IMR-90 (cell line): Measurements from ENCODE around the gene HNRNPLL. TPM values are rescaled to one million over a fixed set of nuclear protein-coding genes. Genes with fewer than 3 reads are reported as not detected.

Experiments used
- ATAC-seq: fragments of 200-7000 bp; cut with Tn5 transposase; 2 replicates; pipeline ENCODE4 v1.9.1; 2020; ENCODE audit warnings: low read depth, mild to moderate bottlenecking, moderate library complexity
- BruUV-seq: library from RNA; stranded (reverse); fragments of 400-500 nt; replicated peaks from 2 replicates; lab custom pipeline; 2021; lab: Mats Ljungman, UMichigan
- CTCF ChIA-PET: fragments of 300-600 bp; formaldehyde crosslinking; extraction: SDS; loops from one replicate; lab custom pipeline; 2021; ENCODE audit warnings: antibody characterized with exemption; lab: Yijun Ruan, JAX
- POLR2A ChIA-PET: fragments of 300-600 bp; sonication (Branson Sonifier 250); formaldehyde crosslinking; loops from one replicate; lab custom pipeline; 2022; ENCODE audit warnings: antibody characterized with exemption; ENCODE audit not compliant: unreplicated experiment; lab: Charles Lee
- DNase-seq: peaks from one replicate; pipeline ENCODE4 v3.0.0; 2013
- H2AFZ ChIP-seq: replicated peaks from 2 replicates; pipeline ENCODE3; 2013; ENCODE audit warnings: low read length, mild to moderate bottlenecking; ENCODE audit not compliant: poor library complexity
- H2AK5ac ChIP-seq: 2 replicates; pipeline ENCODE4 v1.6.1; 2013; ENCODE audit warnings: low read depth, low read length, inconsistent platforms
- H2AK9ac ChIP-seq: replicated peaks from 2 replicates; pipeline ENCODE3; 2013; ENCODE audit warnings: mild to moderate bottlenecking, low read depth, low read length, moderate library complexity; ENCODE audit not compliant: poor library complexity
- H2BK120ac ChIP-seq: 2 replicates; pipeline ENCODE4 v1.6.1; 2013; ENCODE audit warnings: low read depth, low read length, inconsistent platforms
- H2BK15ac ChIP-seq: 3 replicates; pipeline ENCODE4 v1.6.1; 2013; ENCODE audit warnings: low read depth, low read length, inconsistent platforms
- H2BK20ac ChIP-seq: 2 replicates; pipeline ENCODE4 v1.6.1; 2013; ENCODE audit warnings: low read depth, mild to moderate bottlenecking, inconsistent platforms, low read length, moderate library complexity
- H2BK5ac ChIP-seq: 2 replicates; pipeline ENCODE4 v1.6.1; 2013; ENCODE audit warnings: mild to moderate bottlenecking, low read depth, low read length, inconsistent platforms; ENCODE audit not compliant: poor library complexity, severe bottlenecking
- H3K14ac ChIP-seq: replicated peaks from 2 replicates; pipeline ENCODE4 v1.6.1; 2013; ENCODE audit warnings: low read depth, low read length, inconsistent platforms
- H3K18ac ChIP-seq: 2 replicates; pipeline ENCODE4 v1.6.1; 2013; ENCODE audit warnings: low read depth, low read length, control low read depth
- H3K23ac ChIP-seq: 2 replicates; pipeline ENCODE4 v1.6.1; 2013; ENCODE audit warnings: low read depth, low read length, inconsistent platforms
- H3K27ac ChIP-seq: 2 replicates; pipeline ENCODE4 v1.5.1; 2013; ENCODE audit warnings: mild to moderate bottlenecking, control low read depth, low read length; ENCODE audit not compliant: insufficient read depth
- H3K27me3 ChIP-seq: 2 replicates; pipeline ENCODE4 v1.6.1; 2013; ENCODE audit warnings: low read length; ENCODE audit not compliant: control insufficient read depth, insufficient read depth
- H3K36me3 ChIP-seq: 2 replicates; pipeline ENCODE4 v1.6.1; 2013; ENCODE audit warnings: low read length, mixed read lengths; ENCODE audit not compliant: control insufficient read depth, insufficient read depth
- H3K4ac ChIP-seq: 2 replicates; pipeline ENCODE4 v1.6.1; 2013; ENCODE audit warnings: low read depth, low read length, inconsistent platforms
- H3K4me1 ChIP-seq: 2 replicates; pipeline ENCODE4 v1.6.1; 2013; ENCODE audit warnings: low read length, mixed read lengths; ENCODE audit not compliant: control insufficient read depth, insufficient read depth
- H3K4me2 ChIP-seq: 2 replicates; pipeline ENCODE4 v1.6.1; 2013; ENCODE audit warnings: low read depth, mild to moderate bottlenecking, control low read depth, low read length, moderate library complexity
- H3K4me3 ChIP-seq: 2 replicates; pipeline ENCODE4 v1.5.1; 2013; ENCODE audit warnings: low read depth, mild to moderate bottlenecking, control low read depth, low read length, moderate library complexity; ENCODE audit not compliant: insufficient read depth
- H3K56ac ChIP-seq: 2 replicates; pipeline ENCODE4 v1.6.1; 2013; ENCODE audit warnings: low read length, inconsistent platforms; ENCODE audit not compliant: insufficient read depth; ENCODE audit errors: extremely low read depth
- H3K79me1 ChIP-seq, 2 experiments: 2 replicates each; pipeline ENCODE4 v1.6.1; 2013; ENCODE audit warnings: low read length in 2 of 2, inconsistent platforms in 1 of 2, low read depth in 1 of 2
- H3K9ac ChIP-seq: 2 replicates; pipeline ENCODE4 v1.6.1; 2013; ENCODE audit warnings: low read depth, low read length, control low read depth
- H3K9me1 ChIP-seq: 2 replicates; pipeline ENCODE4 v1.6.1; 2013; ENCODE audit warnings: low read length, inconsistent platforms; ENCODE audit not compliant: insufficient read depth
- H3K9me3 ChIP-seq: 2 replicates; pipeline ENCODE4 v1.6.1; 2013; ENCODE audit warnings: low read length; ENCODE audit not compliant: control insufficient read depth, insufficient read depth
- H4K20me1 ChIP-seq: 2 replicates; pipeline ENCODE4 v1.6.1; 2013; ENCODE audit warnings: low read length, inconsistent platforms; ENCODE audit not compliant: insufficient read depth
- H4K5ac ChIP-seq: 2 replicates; pipeline ENCODE4 v1.6.1; 2013; ENCODE audit warnings: mild to moderate bottlenecking, low read depth, low read length, control low read depth
- H4K8ac ChIP-seq, 2 experiments: 2 replicates each; pipeline ENCODE4 v1.6.1; 2013; ENCODE audit warnings: low read depth in 2 of 2, low read length in 2 of 2, control low read depth in 1 of 2, inconsistent platforms in 1 of 2
- H4K91ac ChIP-seq: 2 replicates; pipeline ENCODE4 v1.6.1; 2013; ENCODE audit warnings: low read depth, low read length, inconsistent platforms; ENCODE audit not compliant: insufficient read depth
- BHLHE40 ChIP-seq: fragments of 150-350 bp; IDR thresholded peaks from 2 replicates; pipeline ENCODE4 v1.6.1; 2016; ENCODE audit warnings: mild to moderate bottlenecking, low read depth, low read length
- CEBPB ChIP-seq: IDR thresholded peaks from 2 replicates; pipeline ENCODE4 v1.6.1; 2012; ENCODE audit warnings: low read depth, low read length, improper control_type of control experiment
- CHD1 ChIP-seq: IDR thresholded peaks from 2 replicates; pipeline ENCODE4 v1.6.1; 2012; ENCODE audit warnings: low read depth, low read length, improper control_type of control experiment
- FOS ChIP-seq: fragments of 150-350 bp; IDR thresholded peaks from 2 replicates; pipeline ENCODE4 v1.6.1; 2016; ENCODE audit warnings: low read depth, low read length
- MAFK ChIP-seq: IDR thresholded peaks from 2 replicates; pipeline ENCODE4 v1.6.1; 2012; ENCODE audit warnings: low read depth, low read length, improper control_type of control experiment
- MAZ ChIP-seq: IDR thresholded peaks from 2 replicates; pipeline ENCODE4 v1.6.1; 2012; ENCODE audit warnings: low read depth, mild to moderate bottlenecking, low read length, improper control_type of control experiment, moderate library complexity, borderline replicate concordance
- MXI1 ChIP-seq: IDR thresholded peaks from 2 replicates; pipeline ENCODE4 v1.6.1; 2012; ENCODE audit warnings: low read depth, mild to moderate bottlenecking, low read length, moderate library complexity, borderline replicate concordance
- NFE2L2 ChIP-seq: fragments of 150-350 bp; IDR thresholded peaks from 2 replicates; pipeline ENCODE4 v1.6.1; 2016; ENCODE audit warnings: low read depth, mild to moderate bottlenecking, low read length
- POLR2A ChIP-seq: IDR thresholded peaks from 2 replicates; pipeline ENCODE4 v1.6.1; 2012; ENCODE audit warnings: mild to moderate bottlenecking, low read depth, low read length
- RAD21 ChIP-seq: IDR thresholded peaks from 2 replicates; pipeline ENCODE4 v1.6.1; 2012; ENCODE audit warnings: low read length, improper control_type of control experiment
- RCOR1 ChIP-seq: IDR thresholded peaks from 2 replicates; pipeline ENCODE4 v1.6.1; 2012; ENCODE audit warnings: mild to moderate bottlenecking, low read length, improper control_type of control experiment; ENCODE audit not compliant: insufficient replicate concordance
- RFX5 ChIP-seq: IDR thresholded peaks from 2 replicates; pipeline ENCODE4 v1.8.0; 2012; ENCODE audit warnings: low read depth, mild to moderate bottlenecking, low read length, moderate library complexity
- SMC3 ChIP-seq: fragments of 150-350 bp; IDR thresholded peaks from 2 replicates; pipeline ENCODE4 v1.6.1; 2016; ENCODE audit warnings: low read depth, mild to moderate bottlenecking, antibody characterized with exemption, low read length, moderate library complexity
- USF2 ChIP-seq: fragments of 150-350 bp; IDR thresholded peaks from 2 replicates; pipeline ENCODE4 v1.6.1; 2017; ENCODE audit warnings: mild to moderate bottlenecking, antibody characterized with exemption, low read length, low read depth
- WGBS, 2 experiments: methylation state at CpG; one replicate each; pipeline versions ENCODE4 v1.1.5 to v1.1.7; 2013; ENCODE audit warnings: missing lambda C conversion rate in 2 of 2; ENCODE audit not compliant: insufficient read length in 1 of 2; ENCODE audit errors: extremely low coverage in 2 of 2; 5-methylcytosine and 5-hydroxymethylcytosine counted together
- dilution Hi-C: fragments of 300-500 bp; cut with HindIII; formaldehyde crosslinking; loops from one replicate; pipeline ENCODE4 v1.14.3; 2018; ENCODE audit warnings: low sequenced_read_pairs; ENCODE audit not compliant: unreplicated experiment
- in situ Hi-C: fragments of 300-500 bp; cut with MboI; formaldehyde crosslinking; loops from 3 replicates; pipeline ENCODE4 v1.14.3; 2019; ENCODE audit warnings: low sequenced_read_pairs, inconsistent platforms, mixed read lengths
- intact Hi-C: fragments of 100-400 bp; cut with micrococcal nuclease; formaldehyde crosslinking; loops from 2 replicates; pipeline ENCODE4 v1.10.0; 2022
- polyA plus RNA-seq, 3 experiments: library from polyadenylated mRNA; depleted of rRNA; stranded (reverse); fragments of >200 nt; gene quantifications; 2 replicates each; pipeline ENCODE4 v1.2.3, GENCODE V29; 2012; ENCODE audit warnings: low replicate concordance in 1 of 3
- total RNA-seq: library from RNA; depleted of rRNA; stranded (reverse); fragments of >200 nt; gene quantifications from 2 replicates; pipeline ENCODE4 v1.2.3, GENCODE V29; 2012
- TF ChIP-seq, protein P1 (sequence below): conservative IDR thresholded peaks from 2 replicates; pipeline ENCODE4 v1.5.1; 2012; ENCODE audit warnings: mild to moderate bottlenecking, low read depth, low read length, improper control_type of control experiment
- TF ChIP-seq, protein P2 (sequence below): fragments of 150-350 bp; IDR thresholded peaks from 2 replicates; pipeline ENCODE4 v1.6.1; 2016; ENCODE audit warnings: low read depth, mild to moderate bottlenecking, low read length, moderate library complexity, borderline replicate concordance

Gene HNRNPLL
- total and polyA plus RNA-seq, 2 of the 4 experiments (the other 2 are of a cell fraction): 23.7 to 53.1 TPM

DNA sequence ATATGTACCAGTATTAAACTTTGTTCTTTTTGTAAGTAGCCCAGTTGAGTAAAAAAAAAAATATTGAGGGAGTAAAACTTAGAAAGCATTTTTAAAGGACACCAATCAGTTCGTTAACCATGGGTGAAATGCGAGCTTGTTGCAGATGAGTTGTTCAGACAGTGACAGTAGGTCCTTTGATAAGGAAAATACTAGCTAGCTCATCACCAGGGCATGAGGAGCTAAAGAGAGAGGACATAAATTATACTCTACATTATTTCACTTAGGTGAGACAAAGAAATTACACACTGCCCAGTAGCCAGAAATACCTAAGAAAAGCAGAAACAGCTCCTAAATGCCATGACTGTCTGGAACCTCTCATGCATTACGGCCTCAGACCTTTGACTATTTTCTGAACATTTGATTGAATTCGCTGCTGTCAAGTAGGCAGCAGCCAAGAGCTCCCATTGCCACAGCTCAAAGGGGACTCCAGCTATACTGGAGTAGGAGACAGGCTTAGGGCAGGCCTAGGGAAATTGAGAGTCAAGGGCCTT, 2.6 kb upstream of the HNRNPLL start:
- peaks cover 8% of the 10 kb centered on the region for H4K20me1 ChIP-seq
- intact Hi-C loops (no loop called here), dilution Hi-C loops (no loop called here), in situ Hi-C loops (no loop called here)
- TF ChIP-seq, protein P1, sequence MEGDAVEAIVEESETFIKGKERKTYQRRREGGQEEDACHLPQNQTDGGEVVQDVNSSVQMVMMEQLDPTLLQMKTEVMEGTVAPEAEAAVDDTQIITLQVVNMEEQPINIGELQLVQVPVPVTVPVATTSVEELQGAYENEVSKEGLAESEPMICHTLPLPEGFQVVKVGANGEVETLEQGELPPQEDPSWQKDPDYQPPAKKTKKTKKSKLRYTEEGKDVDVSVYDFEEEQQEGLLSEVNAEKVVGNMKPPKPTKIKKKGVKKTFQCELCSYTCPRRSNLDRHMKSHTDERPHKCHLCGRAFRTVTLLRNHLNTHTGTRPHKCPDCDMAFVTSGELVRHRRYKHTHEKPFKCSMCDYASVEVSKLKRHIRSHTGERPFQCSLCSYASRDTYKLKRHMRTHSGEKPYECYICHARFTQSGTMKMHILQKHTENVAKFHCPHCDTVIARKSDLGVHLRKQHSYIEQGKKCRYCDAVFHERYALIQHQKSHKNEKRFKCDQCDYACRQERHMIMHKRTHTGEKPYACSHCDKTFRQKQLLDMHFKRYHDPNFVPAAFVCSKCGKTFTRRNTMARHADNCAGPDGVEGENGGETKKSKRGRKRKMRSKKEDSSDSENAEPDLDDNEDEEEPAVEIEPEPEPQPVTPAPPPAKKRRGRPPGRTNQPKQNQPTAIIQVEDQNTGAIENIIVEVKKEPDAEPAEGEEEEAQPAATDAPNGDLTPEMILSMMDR: no peak
- TF ChIP-seq MXI1 (no peak), CEBPB (no peak), MAZ (no peak), RCOR1 (no peak), USF2 (no peak), SMC3 (no peak), RAD21 (no peak), RFX5 (no peak), POLR2A (no peak), BHLHE40 (no peak), MAFK (no peak), FOS (no peak), NFE2L2 (no peak), CHD1 (no peak)
- TF ChIP-seq, protein P2, sequence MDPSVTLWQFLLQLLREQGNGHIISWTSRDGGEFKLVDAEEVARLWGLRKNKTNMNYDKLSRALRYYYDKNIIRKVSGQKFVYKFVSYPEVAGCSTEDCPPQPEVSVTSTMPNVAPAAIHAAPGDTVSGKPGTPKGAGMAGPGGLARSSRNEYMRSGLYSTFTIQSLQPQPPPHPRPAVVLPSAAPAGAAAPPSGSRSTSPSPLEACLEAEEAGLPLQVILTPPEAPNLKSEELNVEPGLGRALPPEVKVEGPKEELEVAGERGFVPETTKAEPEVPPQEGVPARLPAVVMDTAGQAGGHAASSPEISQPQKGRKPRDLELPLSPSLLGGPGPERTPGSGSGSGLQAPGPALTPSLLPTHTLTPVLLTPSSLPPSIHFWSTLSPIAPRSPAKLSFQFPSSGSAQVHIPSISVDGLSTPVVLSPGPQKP: no peak
- H3K27me3 ChIP-seq: no peaks in the 10 kb centered on the region
- H3K14ac ChIP-seq: no peak overlapping the region
- no peak overlapping the region for H3K27ac ChIP-seq
- H2BK5ac ChIP-seq: no peak overlapping the region
- no peaks in the 10 kb centered on the region for H3K9me3 ChIP-seq
- WGBS, 2 experiments: 93% methylated on average over 3 of the region's 4 CpGs; no CpG with 5 or more reads in 1 of the 2 experiments
- H2BK15ac ChIP-seq: no peak overlapping the region
- H4K8ac ChIP-seq: no peak overlapping the region
- no peak overlapping the region for H2AK5ac ChIP-seq
- ChIA-PET CTCF (no interaction called here), POLR2A (no interaction called here)
- no peak overlapping the region for H3K18ac ChIP-seq
- H4K91ac ChIP-seq: no peak overlapping the region
- no TSS peak for BruUV-seq
- H3K4me3 ChIP-seq: no peak overlapping the region
- H3K23ac ChIP-seq: no peak overlapping the region
- no peaks in the 10 kb centered on the region for H3K36me3 ChIP-seq
- H3K56ac ChIP-seq: no peak overlapping the region
- no peak overlapping the region for H3K4me2 ChIP-seq
- no peak overlapping the region for H3K4ac ChIP-seq
- no peak overlapping the region for H4K5ac ChIP-seq
- no peak overlapping the region for H2AK9ac ChIP-seq
- H2AFZ ChIP-seq: no peak overlapping the region
- ATAC-seq (no peak), DNase-seq (no peak)
- no peaks in the 10 kb centered on the region for H3K9me1 ChIP-seq
- H3K9ac ChIP-seq: no peak overlapping the region
- H3K79me1 ChIP-seq: peaks cover 0 to 3% of the 10 kb centered on the region in 2 experiments; a peak in 2 of 4 replicates
- H3K4me1 ChIP-seq: peaks cover 2% of the 10 kb centered on the region; the same call in 1 of the 2 replicates
- H2BK20ac ChIP-seq: no peak overlapping the region
- no peak overlapping the region for H2BK120ac ChIP-seq
